Measurements from ENCODE around the gene ACIN1. TPM values are rescaled to one million over a fixed set of nuclear protein-coding genes. Genes with fewer than 3 reads are reported as not detected.
A peak's percentile ranks its signal among the peaks of the same experiment; 100 is the strongest.

The ACIN1 gene
- total and polyA plus RNA-seq, 2 of the 13 experiments (the other 11 are each of a cell fraction or from before 2014, with no cell fraction given): 165 to 183 TPM

GRCh38 chr14:23058654-23059504 is 36.1 kb downstream of the ACIN1 start (continued):
- TF ChIP-seq ZBTB44 (CRISPR knock-in tag; IDR thresholded peaks at IDR 0.05) (no peak), ZBTB40 (IDR thresholded peaks at IDR 0.05) (no peak), ZBTB40 (CRISPR knock-in tag; IDR thresholded peaks at IDR 0.05) (peak; percentile 42; the same call in 1 of the 2 replicates), ZNF280B (CRISPR knock-in tag; IDR thresholded peaks at IDR 0.05; ENCODE audit: borderline replicate concordance) (peak; percentile 66; the same call in 1 of the 2 replicates), POLR2A (IDR thresholded peaks at IDR 0.05; ENCODE audit: insufficient read depth in 1 of 2, low read depth in 2 of 2, low read length in 2 of 2) (0 out of 4 replicates have a peak, but pooled peaks of 1 of the 2 experiments have one; percentile 34), HIVEP1 (CRISPR knock-in tag; IDR thresholded peaks at IDR 0.05) (0 out of 2 replicates have a peak, but pooled peaks have one; percentile 11), ZFP36L2 (CRISPR knock-in tag; IDR thresholded peaks at IDR 0.05) (no peak)

All from HepG2 (cell line).